ENCODE data around the gene IL4R.
A peak's percentile ranks its signal among the peaks of the same experiment; 100 is the strongest.

Gene IL4R

GRCh38 chr16:27316038-27316680, 2.4 kb downstream of the IL4R start:
- Mint-ChIP-seq H3K4me3 (peak overlapping the region; percentile 100), H3K9me3 (no peaks in the 10 kb centered on the region), H3K27ac (peak overlapping the region; percentile 91), H3K36me3 (peaks cover 84% of the 10 kb centered on the region), H3K4me1 (peaks cover 83% of the 10 kb centered on the region)
- no peak for ATAC-seq
- peak in 1 of 2 donors; percentile 56 for DNase-seq (ENCODE audit: low spot score in 2 of 2)

GRCh38 chr16:27317320-27317719, 3.5 kb downstream of the IL4R start:
- Mint-ChIP-seq H3K4me1 (peaks cover 84% of the 10 kb centered on the region), H3K27ac (peak overlapping the region; percentile 91), H3K36me3 (peaks cover 90% of the 10 kb centered on the region), H3K9me3 (no peaks in the 10 kb centered on the region), H3K4me3 (peak overlapping the region; percentile 100)
- DNase-seq (ENCODE audit: low spot score in 2 of 2) = no peak
- ATAC-seq = no peak

DNA sequence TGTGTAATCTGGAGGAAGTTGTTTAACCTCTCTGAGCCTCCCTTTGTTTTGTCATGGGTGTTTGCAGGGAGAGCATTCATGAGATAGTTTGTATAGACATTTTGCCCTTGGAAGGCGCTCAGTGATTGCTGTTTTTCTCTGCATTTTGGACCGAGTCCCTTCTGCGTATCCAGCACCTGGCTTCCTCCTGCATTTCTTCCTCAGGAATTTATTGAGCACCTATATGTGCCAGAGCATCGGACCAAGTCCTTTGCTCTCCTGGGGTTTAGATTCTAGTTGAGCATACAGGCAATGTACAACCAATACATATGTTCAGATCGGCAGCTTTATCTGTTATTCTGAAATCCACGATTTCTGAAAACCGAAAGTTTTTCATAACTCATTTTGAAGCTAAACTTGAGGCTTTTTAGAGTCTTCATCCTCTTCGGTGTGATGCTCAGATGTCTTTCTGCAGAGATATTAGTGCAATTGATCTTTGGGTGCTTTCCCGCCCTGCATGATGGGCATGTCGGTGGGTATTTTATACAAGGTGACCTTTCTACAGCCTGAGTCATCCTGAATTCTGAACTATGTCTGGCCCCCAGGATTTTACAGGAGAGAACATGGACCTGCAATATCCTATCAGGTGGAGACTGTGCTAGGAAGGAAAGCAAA, 4.1 kb downstream of the IL4R start:
- peaks cover 95% of the 10 kb centered on the region for H3K36me3 Mint-ChIP-seq
- ATAC-seq = peak; percentile 55
- DNase-seq (ENCODE audit: low spot score in 2 of 2) = no peak
- H3K27ac Mint-ChIP-seq = peak overlapping the region; percentile 91
- H3K9me3 Mint-ChIP-seq = no peaks in the 10 kb centered on the region
- peak overlapping the region; percentile 100 for H3K4me3 Mint-ChIP-seq
- peaks cover 84% of the 10 kb centered on the region for H3K4me1 Mint-ChIP-seq

DNA sequence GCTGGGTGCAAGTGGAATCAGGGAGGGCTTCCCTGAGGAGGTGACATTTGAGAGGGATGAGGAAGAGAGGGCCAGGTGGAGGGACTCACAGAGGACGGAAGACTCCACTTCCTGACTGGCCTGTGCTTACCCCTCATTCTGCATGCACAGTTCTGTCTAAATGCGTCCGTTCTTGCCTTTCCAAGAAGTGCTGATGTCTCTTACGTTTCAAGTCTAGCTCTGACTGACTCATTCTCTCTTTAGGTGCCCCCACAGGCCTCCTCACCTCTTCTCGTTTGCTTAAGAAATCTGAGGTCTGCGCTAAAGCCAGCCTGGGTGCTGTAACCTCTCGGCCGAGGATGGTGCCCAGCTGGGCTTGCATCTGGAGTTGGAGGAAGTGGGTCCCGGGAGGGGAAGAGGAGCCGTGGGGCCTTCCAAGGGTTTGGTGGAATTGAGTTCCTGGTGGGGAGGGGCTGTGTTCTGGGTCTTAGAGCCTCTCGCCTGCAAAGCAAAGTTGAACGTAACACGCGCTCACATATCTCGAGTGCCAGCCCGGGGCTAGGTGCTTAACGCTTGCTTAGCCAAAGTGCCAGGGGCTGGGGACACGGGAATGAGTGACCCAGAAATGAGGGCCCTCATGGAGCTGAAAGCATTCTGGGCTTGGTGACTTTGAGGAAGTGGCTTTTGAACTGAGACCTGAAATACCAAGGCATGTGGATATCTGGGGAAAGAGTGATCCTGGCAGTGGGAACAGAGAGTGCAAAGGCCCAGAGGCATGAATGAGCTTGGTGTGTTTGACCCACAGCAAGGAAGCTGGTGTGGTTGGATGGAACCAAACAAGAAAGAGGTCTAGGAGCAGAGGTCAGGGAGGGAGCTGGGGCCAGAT, 4.8 kb downstream of the IL4R start:
- H3K9me3 Mint-ChIP-seq = no peaks in the 10 kb centered on the region
- peaks cover 96% of the 10 kb centered on the region for H3K36me3 Mint-ChIP-seq
- DNase-seq (ENCODE audit: low spot score in 2 of 2) (peak; percentile 45 to 82), ATAC-seq (peak; percentile 85)
- peaks cover 86% of the 10 kb centered on the region for H3K4me1 Mint-ChIP-seq
- H3K4me3 Mint-ChIP-seq = peak overlapping the region; percentile 100
- peak overlapping the region; percentile 91 for H3K27ac Mint-ChIP-seq

DNA sequence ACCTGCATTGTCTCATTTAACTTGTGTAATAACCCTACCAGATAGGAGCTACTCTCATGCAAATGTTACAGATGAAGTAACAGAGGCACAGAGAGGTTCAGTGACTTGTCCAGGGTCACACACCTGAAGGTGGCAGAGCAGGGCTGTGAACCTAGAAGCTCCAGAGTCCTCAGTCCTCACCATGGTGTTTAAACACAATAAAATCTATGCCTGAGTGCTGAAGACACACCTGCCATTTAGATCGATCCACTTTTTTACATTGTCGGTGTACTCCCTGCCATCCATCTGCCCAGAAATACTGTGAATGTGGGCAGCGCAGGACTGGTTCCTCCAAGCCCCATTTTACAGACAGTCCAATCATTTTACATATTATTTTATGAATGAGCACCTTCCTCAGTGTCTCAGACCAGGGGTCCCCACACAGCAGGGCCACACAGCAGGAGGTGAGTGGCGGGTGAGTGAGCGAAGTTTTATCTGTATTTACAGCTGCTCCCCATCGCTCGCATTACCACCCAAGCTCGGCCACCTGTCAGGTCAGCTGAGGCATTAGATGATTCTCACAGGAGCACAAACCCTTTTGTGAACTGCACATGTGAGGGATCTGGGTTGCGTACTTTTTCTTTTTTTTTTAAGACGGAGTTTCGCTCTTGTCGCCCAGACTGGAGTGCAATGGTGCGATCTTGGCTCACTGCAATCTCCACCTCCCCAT, 5.6 kb downstream of the IL4R start:
- Mint-ChIP-seq H3K4me3 (peak overlapping the region; percentile 100), H3K36me3 (peaks cover 100% of the 10 kb centered on the region), H3K27ac (peak overlapping the region; percentile 91), H3K9me3 (no peaks in the 10 kb centered on the region), H3K4me1 (peaks cover 90% of the 10 kb centered on the region)
- no peak for ATAC-seq
- DNase-seq (ENCODE audit: low spot score in 2 of 2) = no peak

- Mint-ChIP-seq H3K36me3 (peaks cover 100% of the 10 kb centered on the region), H3K27ac (peak overlapping the region; percentile 91), H3K9me3 (no peaks in the 10 kb centered on the region), H3K4me1 (peaks cover 95% of the 10 kb centered on the region), H3K4me3 (peak overlapping the region; percentile 100)
- DNase-seq (ENCODE audit: low spot score in 2 of 2) = no peak
- no peak for ATAC-seq
Observed at GRCh38 chr16:27320261-27321012, 6.7 kb downstream of the IL4R start.

DNA sequence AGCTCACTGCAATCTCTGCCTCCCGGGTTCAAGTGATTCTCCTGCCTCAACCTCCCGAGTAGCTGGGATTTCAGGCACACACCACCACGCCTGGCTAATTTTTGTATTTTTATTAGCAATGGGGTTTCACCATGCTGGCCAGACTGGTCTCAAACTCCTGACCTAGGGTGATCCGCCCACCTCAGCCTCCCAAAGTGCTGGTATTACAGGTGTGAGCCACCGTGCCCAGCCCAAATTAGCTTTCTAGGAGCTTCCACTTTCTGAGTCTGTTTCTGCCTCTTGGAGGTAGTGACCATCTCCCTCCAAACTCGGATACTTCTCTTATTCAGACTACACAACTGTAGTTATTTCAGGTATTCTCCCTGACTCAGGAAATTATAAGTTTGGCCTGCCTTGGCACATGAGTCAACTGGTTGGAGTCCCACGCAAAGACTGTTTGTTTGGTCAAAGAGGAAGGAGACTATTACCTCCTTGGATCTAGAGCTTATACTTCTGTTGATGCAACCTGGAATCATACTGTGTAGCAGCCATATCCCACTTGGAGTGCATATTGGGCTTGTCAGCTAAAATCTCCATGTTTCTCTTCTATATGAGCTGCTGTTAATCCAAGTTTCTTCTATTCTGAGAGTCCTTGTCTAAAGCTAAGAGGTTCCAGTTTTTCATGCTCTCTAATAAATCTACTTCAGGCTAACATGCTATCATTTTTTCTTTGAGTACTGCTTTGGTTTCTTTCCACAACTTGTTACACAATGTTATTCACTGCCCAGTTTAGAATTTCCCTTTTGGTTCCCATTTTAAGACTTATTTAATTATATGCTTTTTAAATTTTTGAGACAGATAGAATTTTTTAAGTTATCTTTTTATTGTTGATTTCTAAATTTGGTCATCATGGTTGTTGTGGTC, 7.5 kb downstream of the IL4R start:
- H3K27ac Mint-ChIP-seq = no peak overlapping the region
- no peak for ATAC-seq
- H3K9me3 Mint-ChIP-seq = no peaks in the 10 kb centered on the region
- H3K36me3 Mint-ChIP-seq = peaks cover 100% of the 10 kb centered on the region
- no peak for DNase-seq (ENCODE audit: low spot score in 2 of 2)
- H3K4me3 Mint-ChIP-seq = peak overlapping the region; percentile 100
- peaks cover 95% of the 10 kb centered on the region for H3K4me1 Mint-ChIP-seq

DNA sequence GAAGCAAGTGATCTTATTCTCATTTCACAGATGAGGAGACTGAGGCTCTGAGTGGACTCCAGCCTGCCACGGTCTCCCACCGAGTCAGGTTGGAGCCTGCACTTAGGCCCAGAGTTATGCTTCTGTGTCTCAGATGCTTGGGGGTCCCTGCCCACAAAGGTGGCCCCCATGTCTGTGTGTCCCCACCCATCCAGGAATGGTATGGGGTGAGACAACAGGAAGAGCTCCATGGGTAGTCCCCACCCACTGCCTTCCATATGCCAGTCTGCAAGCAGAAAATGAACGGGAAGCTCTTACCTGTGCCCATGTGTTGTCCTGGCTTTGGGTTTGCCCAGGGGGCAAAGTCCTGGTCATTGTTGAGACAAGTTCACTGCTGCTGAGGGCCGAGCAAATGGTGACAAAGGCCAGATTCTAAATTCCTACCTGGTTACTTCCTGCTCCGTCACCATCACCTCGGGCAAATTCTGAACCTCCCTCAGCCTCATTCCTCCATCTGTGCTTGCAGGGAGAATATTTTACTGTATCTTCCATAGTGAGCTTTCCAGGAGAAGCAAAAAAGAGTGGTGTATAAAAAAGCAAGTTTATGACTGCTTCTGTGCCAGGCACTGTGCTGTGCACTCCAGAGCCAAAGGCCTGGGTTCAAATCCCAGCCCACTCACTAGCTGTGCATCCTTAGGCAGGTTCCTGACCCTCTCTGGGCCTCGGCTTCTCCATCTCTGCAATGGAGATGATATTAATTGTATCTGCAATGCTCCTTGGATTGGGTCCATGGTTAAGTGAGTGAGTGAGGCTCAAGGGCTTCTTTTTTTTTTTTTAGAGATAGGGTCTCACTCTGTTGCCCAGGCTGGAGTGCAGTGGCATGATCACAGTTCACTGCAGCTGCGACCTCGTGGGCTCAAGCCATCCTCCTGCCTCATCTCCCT, 9.3 kb downstream of the IL4R start:
- H3K36me3 Mint-ChIP-seq = peaks cover 100% of the 10 kb centered on the region
- H3K27ac Mint-ChIP-seq = peak overlapping the region; percentile 77
- no peak for ATAC-seq
- H3K4me3 Mint-ChIP-seq = no peak overlapping the region
- no peaks in the 10 kb centered on the region for H3K9me3 Mint-ChIP-seq
- peaks cover 91% of the 10 kb centered on the region for H3K4me1 Mint-ChIP-seq
- DNase-seq (ENCODE audit: low spot score in 2 of 2) = no peak

GRCh38 chr16:27323781-27324561, 10.2 kb downstream of the IL4R start:
- Mint-ChIP-seq H3K36me3 (peaks cover 100% of the 10 kb centered on the region), H3K9me3 (no peaks in the 10 kb centered on the region), H3K27ac (peak overlapping the region; percentile 77), H3K4me3 (no peak overlapping the region), H3K4me1 (peaks cover 87% of the 10 kb centered on the region)
- no peak for DNase-seq (ENCODE audit: low spot score in 2 of 2)
- ATAC-seq = no peak

- ATAC-seq (no peak), DNase-seq (ENCODE audit: low spot score in 2 of 2) (no peak)
- Mint-ChIP-seq H3K36me3 (peaks cover 100% of the 10 kb centered on the region), H3K27ac (peak overlapping the region; percentile 77), H3K4me3 (no peak overlapping the region), H3K4me1 (peaks cover 87% of the 10 kb centered on the region), H3K9me3 (no peaks in the 10 kb centered on the region)
Observed at GRCh38 chr16:27324851-27325301, 11.1 kb downstream of the IL4R start.

GRCh38 chr16:27325736-27326135, 12.0 kb downstream of the IL4R start:
- Mint-ChIP-seq H3K4me3 (peak overlapping the region; percentile 61), H3K36me3 (peaks cover 100% of the 10 kb centered on the region)

DNA sequence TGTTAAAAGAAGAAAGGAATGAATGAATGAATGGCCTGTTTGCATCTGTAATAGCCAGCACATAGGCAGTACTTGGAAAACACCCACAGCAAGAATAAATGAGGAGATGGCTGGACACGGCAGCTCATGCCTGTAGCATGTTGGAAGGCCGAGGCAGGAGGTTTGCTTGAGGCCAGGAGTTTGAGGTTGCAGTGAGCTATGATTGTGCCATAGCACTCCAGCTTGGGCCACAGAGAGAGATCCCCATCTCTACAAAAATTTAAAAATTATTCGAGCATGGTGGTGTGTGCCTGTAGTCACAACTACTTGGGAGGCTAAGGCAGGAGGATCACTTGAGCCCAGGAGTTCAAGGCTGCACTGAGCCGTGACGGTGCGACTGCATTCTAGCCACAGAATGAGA, 12.5 kb downstream of the IL4R start:
- DNase-seq (ENCODE audit: low spot score in 2 of 2) (no peak), ATAC-seq (no peak)
- H3K4me3 Mint-ChIP-seq = peak overlapping the region; percentile 61
- H3K4me1 Mint-ChIP-seq = peaks cover 85% of the 10 kb centered on the region
- H3K27ac Mint-ChIP-seq = peak overlapping the region; percentile 90
- peaks cover 100% of the 10 kb centered on the region for H3K36me3 Mint-ChIP-seq
- H3K9me3 Mint-ChIP-seq = no peaks in the 10 kb centered on the region

More at GRCh38 chr16:27325736-27326135, 12.0 kb downstream of the IL4R start:
- ATAC-seq (no peak), DNase-seq (ENCODE audit: low spot score in 2 of 2) (no peak)
- H3K4me1 Mint-ChIP-seq = peaks cover 88% of the 10 kb centered on the region
- peak overlapping the region; percentile 90 for H3K27ac Mint-ChIP-seq
- H3K9me3 Mint-ChIP-seq = no peaks in the 10 kb centered on the region
